Measurements from ENCODE around the gene C18orf63.
"Not testable (repeated sequence)": the region's sequence is repeated elsewhere in the genome, so short reads cannot be mapped to it uniquely, and the experiment has no call there.

Gene C18orf63

DNA sequence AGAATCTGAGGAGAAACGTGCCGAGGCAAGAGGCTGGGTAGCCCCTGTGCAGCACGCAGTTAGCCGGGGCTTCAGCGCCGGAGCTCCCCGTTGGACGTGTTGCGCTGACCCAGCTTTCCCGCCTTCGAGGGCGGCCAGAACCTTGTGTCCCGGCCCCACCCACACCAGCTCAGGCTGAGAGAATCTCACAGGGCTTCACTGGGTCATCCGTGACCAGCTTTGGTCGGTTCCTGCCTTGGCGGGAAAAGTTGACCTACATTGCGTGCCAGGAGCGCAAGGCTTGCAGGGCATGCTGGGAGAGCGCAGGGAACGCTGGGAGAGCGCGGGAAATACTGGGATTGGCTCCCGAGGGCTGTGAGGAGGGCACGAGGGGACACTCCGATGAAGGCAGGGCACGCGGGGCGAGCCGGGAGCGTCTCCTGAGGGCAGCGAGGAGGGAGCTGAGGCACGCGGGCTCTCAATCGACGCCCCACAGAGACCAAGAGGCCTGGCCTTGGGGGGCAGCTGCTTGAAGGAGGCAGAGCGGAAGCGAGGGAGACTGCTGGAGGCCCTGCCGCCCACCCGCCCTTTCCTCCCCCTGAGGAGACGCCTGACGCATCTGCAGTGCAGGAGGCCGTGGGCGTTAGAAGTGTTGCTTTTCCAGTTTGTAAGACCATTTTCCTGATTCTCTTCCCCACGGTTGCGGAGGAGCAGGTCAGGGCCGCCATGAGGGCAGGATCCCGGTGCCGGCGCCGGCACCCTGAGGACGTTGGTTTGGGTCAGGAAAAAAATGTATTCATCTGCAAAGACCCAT, at the start of gene C18orf63:
C18orf63 (plus strand) TSS at position 376 of the 793 bp plus-strand sequence. CDS start 2,027 bp downstream, outside the sequence.
- no peak for DNase-seq (ENCODE audit: low read depth, low spot score)

DNA sequence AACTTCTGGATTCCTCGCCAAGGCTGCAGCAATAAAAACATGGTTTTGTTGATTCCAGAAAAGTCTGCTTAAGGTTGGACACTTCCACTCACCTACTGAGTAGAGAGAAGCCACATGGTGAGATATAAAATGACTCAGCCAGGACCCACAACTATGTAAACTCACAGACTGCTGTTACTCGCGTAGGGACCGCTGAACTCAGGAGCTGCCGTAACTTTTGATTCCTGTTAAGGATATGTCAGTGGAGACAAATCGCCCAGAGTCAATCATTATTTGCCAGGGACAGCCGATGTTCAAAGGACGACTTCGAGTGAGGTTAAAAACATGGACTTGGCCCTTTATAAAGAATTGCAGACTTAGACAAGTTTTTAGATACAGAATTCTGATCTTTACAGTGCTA, 49.5 kb upstream of the C18orf63 start:
- DNase-seq (ENCODE audit: low read depth, low spot score), result no peak

DNA sequence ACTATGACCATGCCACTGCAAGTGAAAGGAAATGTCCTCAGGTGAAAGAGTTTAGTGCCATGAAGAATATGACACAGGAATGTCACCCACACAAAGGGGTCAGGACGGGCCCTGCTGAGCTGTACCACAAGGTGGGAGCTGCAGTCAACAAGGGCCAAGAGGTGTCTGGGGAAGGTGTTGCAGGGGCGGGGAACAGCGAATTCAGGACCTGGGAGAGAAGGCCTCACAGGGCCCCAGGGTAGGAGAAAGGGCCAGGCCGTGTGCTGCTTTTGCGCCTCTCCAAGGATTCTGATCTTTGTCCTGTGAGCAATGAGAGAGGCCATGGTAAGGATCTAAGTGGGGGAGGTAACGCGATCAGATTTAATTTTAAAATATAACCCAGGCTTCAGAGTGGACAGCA, 47.5 kb upstream of the C18orf63 start:
- no peak for DNase-seq (ENCODE audit: low read depth, low spot score)

DNA sequence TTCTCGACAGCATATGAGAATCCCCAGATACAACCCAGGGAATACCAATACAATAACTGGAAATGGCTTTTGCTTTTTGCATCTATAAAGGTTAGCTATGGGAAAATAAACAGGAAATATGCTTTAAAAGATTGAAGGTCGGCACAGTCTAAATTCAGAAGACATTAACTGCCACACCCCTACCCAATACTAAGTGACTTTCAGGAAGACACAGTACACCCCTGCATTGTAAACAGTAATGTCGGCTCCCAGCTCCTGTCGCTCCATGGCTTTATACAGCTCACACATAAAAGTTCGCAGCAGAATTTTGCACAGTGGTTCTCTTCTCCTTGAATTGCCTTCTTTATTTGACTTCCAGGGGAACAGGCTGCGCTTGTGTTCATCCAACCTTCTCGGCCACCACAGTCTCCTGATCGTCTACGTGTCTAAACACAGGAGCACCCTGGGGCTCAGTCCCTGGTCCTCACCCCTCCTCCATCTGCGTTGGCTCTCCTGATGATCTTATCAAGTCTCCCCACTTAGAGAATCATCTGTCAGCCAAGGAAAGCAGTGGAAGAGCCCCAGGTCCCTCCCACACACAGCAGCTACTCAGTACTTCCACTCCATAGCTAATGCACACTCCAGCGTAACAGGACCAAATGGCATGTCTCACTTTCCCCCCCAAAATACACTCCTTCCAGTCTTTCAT, 46.6 kb upstream of the C18orf63 start:
- DNase-seq (ENCODE audit: low read depth, low spot score), result no peak

DNA sequence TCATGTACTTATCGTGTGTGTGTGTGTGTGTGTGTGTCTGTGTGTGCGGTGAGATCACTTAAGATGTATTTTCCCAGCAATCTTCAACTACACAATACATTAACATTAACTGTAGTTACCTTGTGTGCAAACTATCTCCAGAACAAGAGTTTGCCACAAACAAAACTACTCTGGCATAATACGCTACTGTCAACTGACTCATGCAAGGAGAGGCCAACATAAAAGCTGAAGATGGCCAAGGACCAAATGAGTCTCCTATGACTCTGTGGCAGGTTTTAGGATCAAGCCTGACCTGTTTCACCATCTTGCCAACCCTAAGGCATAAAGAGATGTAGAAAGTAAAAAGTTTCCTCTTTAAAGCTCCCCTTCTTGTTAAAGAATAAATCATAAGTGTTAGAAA, 44.0 kb upstream of the C18orf63 start:
- no peak for DNase-seq (ENCODE audit: low read depth, low spot score)

DNA sequence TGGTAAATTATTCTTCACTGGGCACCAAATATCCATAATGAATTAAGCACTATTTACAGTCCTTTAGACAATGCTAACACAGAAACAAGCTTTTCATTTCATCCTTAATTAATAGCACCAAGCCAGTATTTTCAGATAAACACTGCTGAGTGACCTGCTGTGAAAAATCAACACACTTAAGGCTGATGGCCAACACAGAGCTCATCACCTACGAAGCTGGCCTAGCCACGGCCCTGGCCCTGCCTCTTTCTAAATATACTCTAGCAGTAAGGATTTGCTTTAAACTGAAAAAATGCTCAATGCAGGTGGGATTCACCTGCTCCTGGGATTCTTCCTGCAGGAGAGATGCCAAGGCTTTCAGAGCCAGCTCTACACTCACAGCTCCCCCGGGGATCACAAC, 42.2 kb upstream of the C18orf63 start:
- DNase-seq (ENCODE audit: low read depth, low spot score), result no peak

DNA sequence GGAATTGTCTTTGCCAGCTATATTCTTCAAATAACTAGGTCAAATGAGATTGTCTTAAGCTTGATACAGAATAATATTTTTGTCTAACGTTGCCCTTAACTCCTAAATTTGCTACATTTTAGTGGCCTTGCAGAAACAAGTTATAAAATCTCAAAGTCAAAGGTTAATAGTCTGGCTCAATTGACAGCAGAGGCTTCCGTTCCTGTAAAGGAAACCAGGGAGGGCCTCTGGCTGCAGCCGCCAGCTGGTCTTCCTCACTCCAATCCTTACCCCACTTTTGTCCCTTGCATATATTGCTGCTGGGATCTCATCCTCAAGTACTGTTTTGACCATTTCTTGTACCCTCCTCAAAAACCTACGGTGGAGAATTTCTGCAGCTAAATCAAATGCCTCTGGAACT, 40.9 kb upstream of the C18orf63 start:
- no peak for DNase-seq (ENCODE audit: low read depth, low spot score)

DNA sequence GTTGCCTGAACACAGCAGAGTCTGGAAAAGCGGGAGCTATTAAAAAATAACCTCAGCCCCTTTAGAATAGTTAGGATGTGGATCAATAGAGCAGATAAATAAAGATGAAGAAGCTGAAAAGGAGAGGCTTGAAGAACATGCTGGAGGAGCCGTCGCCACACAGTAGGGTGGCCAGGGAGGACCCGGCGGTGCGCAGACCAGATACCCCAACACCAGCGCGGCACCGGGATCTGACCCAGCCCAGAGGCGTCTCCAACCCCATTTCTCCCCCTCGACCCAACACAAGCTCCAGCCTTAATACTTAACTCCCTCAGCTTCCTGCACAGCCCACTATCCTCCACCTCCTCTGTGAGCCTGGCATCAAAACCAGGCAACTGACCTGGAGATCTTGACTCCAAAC, 39.9 kb upstream of the C18orf63 start:
- DNase-seq (ENCODE audit: low read depth, low spot score), result no peak

DNA sequence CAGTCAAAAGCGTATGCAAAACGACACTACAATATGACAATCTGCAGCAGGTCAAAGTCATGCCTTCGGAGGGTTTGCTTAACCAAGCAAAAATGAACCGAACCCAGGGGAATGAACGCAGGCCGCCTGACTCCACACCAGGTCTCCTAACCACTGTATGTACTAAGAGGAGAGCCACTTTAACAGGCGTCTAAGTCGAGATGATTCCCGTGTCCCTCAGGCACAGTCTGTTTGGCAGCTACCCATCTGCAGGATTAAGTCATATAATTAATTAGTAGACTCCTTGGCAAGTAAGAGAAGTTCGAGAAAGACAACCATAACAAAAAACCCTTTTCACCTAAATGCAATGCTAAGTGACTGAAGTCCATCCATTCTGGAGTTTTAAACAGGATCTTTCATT, 39.0 kb upstream of the C18orf63 start:
- DNase-seq (ENCODE audit: low read depth, low spot score), result no peak

DNA sequence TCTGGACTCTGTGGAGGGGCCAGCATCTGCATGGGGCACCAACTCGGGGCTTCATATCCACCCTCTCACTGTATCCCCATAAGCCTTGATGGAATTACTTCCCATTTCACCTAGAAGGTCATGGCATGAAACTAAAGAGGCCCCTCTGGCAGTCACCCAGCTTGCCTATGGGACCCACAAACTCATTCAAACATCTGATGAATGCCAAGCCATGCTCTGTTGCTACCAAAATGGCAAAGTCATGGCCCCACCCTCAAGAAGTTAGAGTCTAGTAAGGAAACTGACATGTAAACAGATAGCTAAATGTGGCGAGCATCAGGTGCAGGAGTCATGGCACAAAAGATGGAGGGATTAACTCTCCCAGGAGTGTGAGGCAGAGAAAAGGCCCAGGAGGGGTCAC, 38.3 kb upstream of the C18orf63 start:
- no peak for DNase-seq (ENCODE audit: low read depth, low spot score)

DNA sequence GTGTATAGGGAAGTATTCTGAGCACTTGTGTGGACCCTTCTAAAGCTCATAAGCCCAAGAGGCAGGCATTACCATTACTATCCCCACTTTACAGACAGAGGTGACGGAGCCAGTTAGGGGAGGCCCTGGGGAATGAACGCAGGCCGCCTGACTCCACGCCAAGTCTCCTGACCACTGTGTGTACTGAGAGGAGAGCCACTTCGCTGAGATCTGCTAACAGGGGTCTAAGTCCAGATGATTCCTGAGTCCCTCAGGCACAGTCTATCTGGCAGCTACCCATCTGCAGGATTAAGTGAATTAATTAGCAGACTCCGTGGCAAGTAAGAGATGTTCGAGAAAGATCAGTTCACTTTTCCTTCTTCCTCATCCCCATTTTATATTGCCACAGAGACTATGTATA, 37.6 kb upstream of the C18orf63 start:
- no peak for DNase-seq (ENCODE audit: low read depth, low spot score)

DNA sequence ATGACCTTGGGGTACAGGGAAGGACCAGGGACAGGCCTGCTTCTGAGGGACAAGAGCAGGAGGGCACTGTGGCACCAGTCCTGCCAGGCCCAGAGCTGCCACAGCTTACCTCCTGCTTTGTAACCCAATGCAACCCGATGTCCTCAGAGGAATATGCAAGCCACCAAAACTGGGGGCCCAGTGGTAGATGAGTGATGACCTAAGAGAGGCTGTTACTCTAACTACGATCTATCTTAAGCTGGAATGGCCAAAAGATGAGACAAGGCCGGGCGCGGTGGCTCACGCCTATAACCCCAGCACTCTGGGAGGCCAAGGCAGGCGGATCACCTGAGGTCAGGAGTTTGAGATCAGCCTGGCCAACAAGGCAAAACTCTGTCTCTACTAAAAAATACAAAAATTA, 36.7 kb upstream of the C18orf63 start:
- DNase-seq (ENCODE audit: low read depth, low spot score), result no peak

DNA sequence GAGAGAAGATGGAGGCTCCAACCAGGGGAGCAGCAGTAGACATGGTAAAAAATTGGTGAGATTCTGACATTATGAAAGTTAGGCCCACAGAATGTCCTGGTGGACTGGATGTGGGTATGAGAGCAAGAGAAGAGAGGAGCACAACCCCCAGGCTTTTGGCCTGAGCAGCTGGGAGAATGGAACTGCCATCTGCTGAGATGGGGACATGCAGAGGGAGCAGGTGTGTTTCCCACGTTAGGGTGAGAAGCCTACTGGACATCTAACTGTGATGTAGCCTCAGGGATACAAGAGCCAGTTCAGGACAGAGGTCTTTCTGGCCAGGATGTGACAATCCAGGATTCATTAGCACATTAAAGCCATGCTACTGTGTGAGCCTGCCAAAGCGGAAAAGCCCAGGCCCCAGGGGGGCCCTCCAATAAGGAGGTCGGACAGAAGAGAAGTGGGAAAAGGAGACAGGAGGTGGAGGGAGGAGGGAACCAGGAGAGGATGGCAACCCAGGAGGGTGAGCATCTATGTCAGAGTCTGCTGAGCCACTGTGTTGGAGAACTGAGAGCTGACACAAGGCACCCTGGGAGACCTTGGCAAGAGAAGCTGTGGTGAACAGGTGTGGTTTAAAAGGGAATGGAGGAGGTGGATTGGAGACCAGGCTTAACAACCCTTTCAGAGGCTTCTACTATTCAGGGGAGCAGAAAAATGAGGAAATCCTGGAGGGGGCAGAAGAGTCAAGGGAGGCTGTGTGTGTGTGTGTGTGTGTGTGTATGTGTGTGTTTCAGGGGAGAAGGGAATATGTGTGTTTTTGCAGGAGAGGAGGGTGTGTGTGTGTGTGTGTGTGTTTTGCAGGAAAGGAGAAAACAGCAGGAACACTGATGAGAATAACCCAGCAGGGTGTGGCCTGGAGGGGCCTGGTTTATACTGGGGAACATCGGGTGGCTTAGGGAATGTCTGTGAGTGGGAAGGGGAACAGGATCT, 34.3 kb upstream of the C18orf63 start:
- DNase-seq (ENCODE audit: low read depth, low spot score), result no peak

DNA sequence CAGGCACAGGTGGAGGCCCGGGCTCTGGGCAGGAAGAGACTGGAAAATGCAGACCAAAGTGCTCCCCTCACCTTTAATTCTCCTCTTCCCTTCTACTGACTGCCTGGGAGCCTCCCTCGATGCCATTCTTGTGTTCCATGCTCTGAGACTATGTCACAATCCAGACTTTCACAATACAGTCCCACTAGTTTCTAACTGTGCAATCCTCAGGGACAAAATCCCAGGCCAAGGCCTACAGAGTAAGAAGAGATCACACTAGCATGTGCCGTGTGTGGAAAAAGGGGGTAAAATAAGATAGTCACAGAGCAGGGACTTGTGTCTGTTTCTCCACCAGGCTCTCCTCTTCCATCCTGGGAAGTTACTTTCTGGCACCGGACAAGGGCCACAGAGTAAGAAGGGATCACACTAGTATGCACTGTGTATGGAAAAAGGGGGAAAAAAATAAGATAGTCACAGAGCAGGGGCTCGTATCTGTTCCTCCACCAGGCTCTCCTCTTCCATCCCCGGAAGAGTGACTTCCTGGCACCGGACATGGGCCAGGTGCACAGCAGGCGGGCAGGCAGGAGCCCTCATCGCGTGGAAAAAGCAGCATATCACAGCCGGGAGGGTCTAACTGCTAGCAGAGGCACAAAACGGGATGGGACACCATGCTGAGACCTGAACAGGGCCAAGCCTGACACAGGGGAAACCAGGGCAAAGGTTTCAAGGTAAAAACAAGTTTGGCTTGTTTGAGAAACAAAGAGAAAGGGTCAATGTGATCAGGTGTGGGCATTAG, 33.5 kb upstream of the C18orf63 start:
- DNase-seq (ENCODE audit: low read depth, low spot score), result no peak

DNA sequence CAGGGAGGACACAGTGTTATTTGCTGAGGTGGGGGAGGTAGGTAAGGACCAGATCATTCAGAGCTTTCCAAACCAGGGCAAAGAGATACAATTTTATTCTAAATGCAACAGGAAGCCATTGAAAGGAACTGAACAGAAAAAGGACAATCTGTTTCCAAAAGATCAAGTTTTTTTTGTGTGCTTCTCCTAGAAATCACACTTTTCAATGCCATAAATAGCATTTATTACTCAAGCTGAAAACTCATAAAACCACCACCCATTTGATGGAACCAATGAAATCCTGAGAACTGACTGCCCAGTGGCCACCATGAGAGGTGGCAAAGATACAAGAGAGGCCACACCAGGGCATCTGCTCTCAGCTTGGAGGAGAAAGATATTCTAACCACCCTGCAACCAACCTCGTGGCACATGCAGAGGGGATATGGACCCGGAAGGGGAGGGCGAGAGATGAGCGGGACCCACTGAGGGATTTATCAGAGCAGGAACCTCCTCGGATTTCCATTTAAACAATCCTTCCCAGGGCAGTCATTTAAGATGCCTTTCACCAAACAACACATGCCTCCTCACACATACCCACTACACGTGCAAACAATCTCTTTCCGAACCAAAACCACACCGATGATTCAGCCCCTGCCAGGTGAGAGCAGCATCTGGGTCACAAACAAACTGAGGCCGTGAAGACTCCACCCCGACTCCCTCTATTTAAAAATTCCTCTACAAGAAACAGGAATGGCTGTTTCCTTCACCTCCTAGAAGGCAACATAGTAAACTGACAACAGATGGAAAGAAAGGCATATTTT, 32.7 kb upstream of the C18orf63 start:
- no peak for DNase-seq (ENCODE audit: low read depth, low spot score)

DNA sequence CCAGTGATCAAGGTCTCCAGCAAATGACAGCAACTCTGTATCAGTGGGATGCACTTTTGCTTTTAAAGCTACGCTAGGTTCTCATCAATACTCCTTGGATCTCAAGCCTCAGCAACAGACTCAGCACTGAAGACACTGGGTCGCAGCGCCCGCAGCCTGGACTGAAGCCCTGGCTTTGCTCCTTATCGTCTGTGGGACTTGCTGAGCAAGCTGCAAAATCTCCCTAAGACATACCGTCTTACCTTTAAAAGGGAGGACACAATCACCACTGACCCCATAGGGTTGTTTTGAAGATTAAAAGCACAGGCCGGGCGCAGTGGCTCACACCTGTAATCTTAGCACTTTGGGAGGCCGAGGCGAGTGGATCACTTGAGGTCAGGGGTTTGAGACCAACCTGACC, 32.0 kb upstream of the C18orf63 start:
- no peak for DNase-seq (ENCODE audit: low read depth, low spot score)

DNA sequence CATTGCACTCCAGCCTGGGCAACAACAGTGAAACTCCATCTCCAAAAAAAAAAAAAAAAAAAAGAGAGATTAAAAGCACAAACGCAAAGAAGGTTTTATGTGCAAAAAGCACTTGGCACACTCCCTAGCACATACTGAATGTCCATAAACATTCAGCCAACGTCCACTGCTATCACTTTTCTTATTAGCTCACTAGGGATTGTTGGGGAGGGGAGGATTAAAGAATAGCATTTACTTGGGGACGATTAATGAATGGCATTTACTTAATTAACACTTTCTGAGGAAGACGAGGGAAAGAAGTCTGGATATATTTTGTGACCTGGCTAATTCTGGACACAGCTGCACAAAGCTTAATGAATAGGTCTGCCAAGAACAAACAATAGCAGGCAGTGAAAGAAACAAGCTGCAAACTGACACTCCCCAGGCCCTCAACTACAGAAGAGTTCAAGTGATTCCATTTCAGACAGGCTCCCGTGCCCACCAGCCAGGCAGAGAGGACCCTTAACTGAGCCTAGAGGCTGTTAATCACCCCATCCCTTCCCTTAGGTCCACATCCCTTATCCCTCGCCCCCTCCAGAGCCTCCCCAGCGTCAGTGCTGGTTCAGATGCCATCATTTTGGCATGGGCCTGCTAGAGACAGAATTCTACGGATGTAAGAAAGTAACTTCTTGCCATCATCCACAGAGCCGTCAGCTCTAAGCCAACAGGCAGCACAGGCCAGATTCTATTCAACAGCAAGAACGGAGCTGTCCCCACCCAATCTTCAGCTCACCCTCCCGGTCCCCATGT, 31.3 kb upstream of the C18orf63 start:
- DNase-seq (ENCODE audit: low read depth, low spot score), result no peak

DNA sequence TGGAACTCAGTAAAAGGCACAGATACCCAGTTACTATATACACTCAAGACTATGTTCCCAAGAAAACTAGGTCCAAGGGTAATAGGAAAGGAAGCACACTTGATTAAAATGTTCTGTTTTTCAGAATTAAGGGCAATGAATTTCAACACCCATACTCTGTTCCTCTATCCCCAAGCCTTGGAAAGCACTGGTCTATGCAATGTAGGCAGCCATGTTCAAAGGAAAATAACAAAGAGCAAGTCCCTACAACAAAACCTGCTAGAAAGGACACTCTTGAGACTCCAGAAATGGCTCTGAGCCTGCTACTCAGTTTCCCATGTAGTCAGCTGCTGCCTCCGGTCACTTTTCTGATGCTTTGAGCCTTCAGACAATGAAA, 30.7 kb upstream of the C18orf63 start:
- DNase-seq (ENCODE audit: low read depth, low spot score), result no peak

DNA sequence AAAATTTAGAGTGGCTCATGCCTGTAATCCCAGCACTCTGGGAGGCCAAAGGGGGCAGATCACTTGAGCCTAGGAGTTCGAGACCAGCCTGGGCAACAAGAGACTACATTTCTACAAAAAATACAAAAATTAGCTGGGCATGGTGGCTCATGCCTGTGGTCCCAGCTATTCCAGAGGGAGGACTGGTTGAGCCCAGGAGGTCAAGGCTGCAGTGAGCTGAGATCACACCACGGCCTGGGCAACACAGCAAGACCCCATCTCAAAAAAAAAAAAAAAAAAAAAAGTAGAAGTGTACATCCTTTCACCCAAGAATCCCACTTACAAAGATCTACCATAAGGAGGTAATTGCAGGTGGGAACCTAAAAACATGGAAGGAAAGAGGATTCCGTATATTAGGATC, 30.1 kb upstream of the C18orf63 start:
- not testable (repeated sequence) for DNase-seq (ENCODE audit: low read depth, low spot score)

All from activated CD4-positive, CD25-positive, alpha-beta regulatory T cell treated with anti-CD3 and anti-CD28 coated beads, Interleukin-2, amount 50 U/mL, for 16 hours (primary cell).